ENCODE results near the gene CMTR1. TPM values are rescaled to one million over a fixed set of nuclear protein-coding genes. Genes with fewer than 3 reads are reported as not detected.
"Not testable (repeated sequence)": the region's sequence is repeated elsewhere in the genome, so short reads cannot be mapped to it uniquely, and the experiment has no call there.

Gene CMTR1
- total RNA-seq, 1 experiment from 2014 or later: 32.3 TPM

- no peaks in the 10 kb centered on the region for H3K4me1 ChIP-seq (ENCODE audit: insufficient read depth, low read length, poor library complexity, severe bottlenecking)
- no TSS peak for BruUV-seq (replicated peaks)
These were observed 36.3 kb upstream of the CMTR1 start for GRCh38 chr6:37396571-37397180.

GRCh38 chr6:37399131-37399530 lies 33.9 kb upstream of the CMTR1 start:
- TF ChIP-seq CTCF (conservative IDR thresholded peaks at IDR 0.05; ENCODE audit: low read depth, low read length): no peak
- Histone ChIP-seq H3K4me1 (ENCODE audit: insufficient read depth, low read length, poor library complexity, severe bottlenecking) (no peaks in the 10 kb centered on the region), H3K27me3 (replicated peaks; ENCODE audit: insufficient read depth, low read depth, low read length, poor library complexity) (no peaks in the 10 kb centered on the region), H3K4me3 (ENCODE audit: low read depth, low read length, poor library complexity, severe bottlenecking) (no peak overlapping the region), H3K36me3 (ENCODE audit: insufficient read depth, low read length, poor library complexity, severe bottlenecking) (no peaks in the 10 kb centered on the region), H3K27ac (ENCODE audit: low read depth, low read length, poor library complexity, severe bottlenecking) (no peak overlapping the region), H3K9me3 (ENCODE audit: low read depth, low read length, poor library complexity, severe bottlenecking) (no peaks in the 10 kb centered on the region)
- POLR2A ChIA-PET (ENCODE audit: low non-redundant PET): interaction anchor here (0.6 kb wide), 1 partner anchor 426 kb away, joined by 3 read pairs; no protein-coding TSS in a partner anchor
- intact Hi-C loops (cut with micrococcal nuclease; ENCODE audit: unreplicated experiment): no loop called here
- no TSS peak for BruUV-seq (replicated peaks)
- CTCF ChIA-PET: no interaction called here
- no peak for DNase-seq (ENCODE audit: low spot score)

More at GRCh38 chr6:37396571-37397180, 36.3 kb upstream of the CMTR1 start:
- Histone ChIP-seq H3K27ac (ENCODE audit: low read depth, low read length, poor library complexity, severe bottlenecking) (no peak overlapping the region), H3K36me3 (ENCODE audit: insufficient read depth, low read length, poor library complexity, severe bottlenecking) (peaks cover 5% of the 10 kb centered on the region), H3K27me3 (replicated peaks; ENCODE audit: insufficient read depth, low read depth, low read length, poor library complexity) (no peaks in the 10 kb centered on the region), H3K4me3 (ENCODE audit: low read depth, low read length, poor library complexity, severe bottlenecking) (no peak overlapping the region), H3K9me3 (ENCODE audit: low read depth, low read length, poor library complexity, severe bottlenecking) (no peaks in the 10 kb centered on the region)
- ChIA-PET CTCF (no interaction called here), POLR2A (ENCODE audit: low non-redundant PET) (no interaction called here)
- TF ChIP-seq EZH2 (IDR thresholded peaks at IDR 0.05; ENCODE audit: borderline replicate concordance, low read depth, low read length, poor library complexity, severe bottlenecking): no peak
- intact Hi-C loops (cut with micrococcal nuclease; ENCODE audit: unreplicated experiment): no loop called here
- DNase-seq (ENCODE audit: low spot score): peak; percentile 15

- no peaks in the 10 kb centered on the region for H3K27me3 ChIP-seq (replicated peaks; ENCODE audit: insufficient read depth, low read depth, low read length, poor library complexity)
- DNase-seq (ENCODE audit: low spot score): no peak
- no peak overlapping the region for H3K4me3 ChIP-seq (ENCODE audit: low read depth, low read length, poor library complexity, severe bottlenecking)
- POLR2A ChIA-PET (ENCODE audit: low non-redundant PET): no interaction called here
- BruUV-seq (replicated peaks): no TSS peak
- no peaks in the 10 kb centered on the region for H3K36me3 ChIP-seq (ENCODE audit: insufficient read depth, low read length, poor library complexity, severe bottlenecking)
- TF ChIP-seq EZH2 (IDR thresholded peaks at IDR 0.05; ENCODE audit: borderline replicate concordance, low read depth, low read length, poor library complexity, severe bottlenecking): no peak
- no peak for TF ChIP-seq CTCF (conservative IDR thresholded peaks at IDR 0.05; ENCODE audit: low read depth, low read length)
- no peak overlapping the region for H3K27ac ChIP-seq (ENCODE audit: low read depth, low read length, poor library complexity, severe bottlenecking)
- H3K4me1 ChIP-seq (ENCODE audit: insufficient read depth, low read length, poor library complexity, severe bottlenecking): no peaks in the 10 kb centered on the region
- intact Hi-C loops (cut with micrococcal nuclease; ENCODE audit: unreplicated experiment): no loop called here
- no peaks in the 10 kb centered on the region for H3K9me3 ChIP-seq (ENCODE audit: low read depth, low read length, poor library complexity, severe bottlenecking)
- CTCF ChIA-PET: no interaction called here
These were observed 33.1 kb upstream of the CMTR1 start for GRCh38 chr6:37399795-37400490.

- POLR2A ChIA-PET (ENCODE audit: low non-redundant PET); H3K4me3 ChIP-seq (ENCODE audit: low read depth, low read length, poor library complexity, severe bottlenecking); H3K9me3 ChIP-seq (ENCODE audit: low read depth, low read length, poor library complexity, severe bottlenecking); BruUV-seq (replicated peaks); H3K36me3 ChIP-seq (ENCODE audit: insufficient read depth, low read length, poor library complexity, severe bottlenecking); intact Hi-C loops (cut with micrococcal nuclease; ENCODE audit: unreplicated experiment); H3K4me1 ChIP-seq (ENCODE audit: insufficient read depth, low read length, poor library complexity, severe bottlenecking); H3K27me3 ChIP-seq (replicated peaks; ENCODE audit: insufficient read depth, low read depth, low read length, poor library complexity); CTCF ChIA-PET; H3K27ac ChIP-seq (ENCODE audit: low read depth, low read length, poor library complexity, severe bottlenecking); DNase-seq (ENCODE audit: low spot score): not testable (repeated sequence)
These were observed 31.4 kb upstream of the CMTR1 start for GRCh38 chr6:37401658-37402057.

All from A673 (cell line).